ENCODE measurements around the gene THSD7B.

The THSD7B gene

DNA sequence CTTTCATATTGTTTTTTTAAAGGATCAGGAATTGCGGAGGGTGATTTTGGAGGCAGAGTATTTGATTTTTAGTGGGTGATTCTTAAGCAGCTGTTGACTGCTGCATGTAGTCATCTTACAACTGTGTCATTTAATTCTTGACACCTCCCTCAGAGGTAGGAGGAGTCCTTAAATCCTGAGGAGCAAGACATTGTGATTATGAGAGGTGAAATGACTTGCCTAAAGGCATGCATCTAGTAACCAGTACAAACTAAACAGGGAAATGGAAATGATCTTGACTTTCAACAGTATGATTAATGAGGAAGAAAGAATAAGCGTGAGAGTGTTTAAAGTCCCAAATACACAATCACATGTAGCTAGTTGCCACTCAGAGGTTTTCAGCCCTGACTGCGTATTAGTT, 440.7 kb downstream of the THSD7B start:
- DNase-seq = no peak

- no peak for DNase-seq
Measured at GRCh38 chr2:137207030-137207429, 441.7 kb downstream of the THSD7B start.

DNA sequence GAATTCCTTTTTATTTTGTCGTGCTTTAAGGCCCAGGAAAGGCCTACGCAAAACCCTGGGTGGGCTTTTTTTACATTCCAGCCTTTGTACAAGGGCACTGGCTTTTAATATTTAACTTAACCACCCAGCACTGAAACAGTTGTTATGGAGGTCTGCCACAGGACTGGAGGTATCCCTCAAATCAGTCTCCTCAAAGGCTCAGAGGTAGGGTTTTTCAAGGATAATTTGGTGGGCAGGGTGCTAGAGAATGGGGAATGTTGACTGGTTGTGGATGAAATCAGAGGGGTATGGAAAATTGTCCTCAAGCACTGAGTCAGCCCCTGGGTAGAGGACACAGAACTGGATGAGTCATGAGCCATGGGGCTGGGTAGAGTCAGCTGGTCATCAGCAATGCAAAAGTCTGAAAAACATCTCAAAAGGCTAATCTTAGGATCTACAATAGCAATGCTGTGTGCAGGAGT, 443.1 kb downstream of the THSD7B start:
- DNase-seq = no peak

DNA sequence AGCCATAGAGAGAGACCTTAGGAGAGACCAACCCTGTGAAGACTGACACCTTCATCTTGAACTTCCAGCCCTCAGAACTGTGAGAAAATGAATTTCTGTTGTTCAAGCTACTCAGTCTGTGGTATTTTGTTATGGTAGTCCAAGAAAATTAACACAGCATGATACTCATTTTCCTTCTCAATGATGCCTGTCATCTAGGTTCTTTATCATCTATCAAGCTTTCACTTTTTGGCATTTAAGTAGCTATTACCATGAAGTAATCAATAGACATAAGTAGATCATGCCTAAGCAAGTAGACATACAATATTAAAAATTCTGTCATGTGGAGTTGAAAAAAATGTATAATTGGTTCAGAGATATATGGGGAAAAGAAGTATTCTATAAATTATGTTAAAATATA, 444.7 kb downstream of the THSD7B start:
- DNase-seq = no peak

DNA sequence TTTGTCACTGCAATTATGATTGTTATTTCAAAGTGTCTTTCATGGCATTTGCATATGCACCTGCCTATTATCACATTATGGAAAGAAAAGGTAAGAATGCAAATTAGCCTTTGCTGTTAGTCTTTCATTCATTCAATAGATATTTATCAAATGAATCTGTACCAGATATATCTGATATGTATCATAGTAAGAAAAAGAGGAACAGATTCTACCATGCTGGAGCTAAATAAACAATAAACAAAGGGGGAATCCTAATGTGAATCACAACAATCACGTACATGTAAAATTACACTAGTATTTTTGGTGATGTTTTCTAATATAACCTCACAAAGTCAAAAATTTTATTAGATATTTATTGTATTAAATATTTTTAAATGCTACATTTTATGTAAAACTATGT, 446.4 kb downstream of the THSD7B start:
- no peak for DNase-seq

DNA sequence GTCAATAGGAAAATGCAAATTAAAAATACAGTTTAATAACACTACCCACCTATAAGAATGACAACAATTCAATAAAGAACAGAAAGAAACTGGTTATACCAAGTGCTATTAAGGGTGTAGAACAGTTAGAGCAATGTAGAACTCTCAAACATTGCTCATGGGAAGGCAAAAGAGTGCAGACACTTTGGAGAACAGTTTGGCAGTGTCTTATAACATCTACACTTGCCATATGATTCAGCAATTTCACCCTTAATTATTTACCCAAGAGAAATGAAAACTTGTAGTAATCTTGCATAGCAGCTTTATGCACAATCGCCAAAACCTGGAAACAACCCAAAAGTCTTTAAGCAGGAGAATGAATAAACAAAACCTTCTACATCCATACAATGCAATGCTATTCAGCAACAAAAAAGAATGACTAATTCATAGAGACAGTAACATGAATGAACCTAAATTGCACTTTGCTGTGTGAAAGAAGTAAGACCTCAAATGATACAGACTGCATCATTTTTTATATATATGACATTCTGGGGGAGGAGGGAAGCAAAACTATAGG, 455.2 kb downstream of the THSD7B start:
- no peak for DNase-seq

GRCh38 chr2:137221797-137222492, 456.6 kb downstream of the THSD7B start:
- no peak for DNase-seq

DNA sequence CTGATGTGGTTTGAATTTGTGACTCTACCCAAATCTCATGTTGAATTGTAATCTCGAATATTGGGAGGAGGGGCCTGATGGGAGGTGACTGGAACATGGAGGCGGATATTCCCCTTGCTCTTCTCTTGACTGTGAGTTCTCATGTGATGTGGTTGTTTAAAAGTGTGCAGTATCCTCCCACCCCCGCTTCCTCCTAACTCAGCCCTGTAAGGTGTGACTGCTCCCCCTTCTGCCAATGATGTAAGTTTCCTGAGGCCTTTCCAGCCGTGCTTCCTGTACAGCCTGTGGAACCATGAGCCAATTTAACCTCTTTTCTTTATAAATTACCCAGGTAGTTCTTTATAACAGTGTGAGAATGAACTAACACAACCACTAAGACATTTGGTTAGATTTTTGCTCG, 458.4 kb downstream of the THSD7B start:
- DNase-seq = no peak

DNA sequence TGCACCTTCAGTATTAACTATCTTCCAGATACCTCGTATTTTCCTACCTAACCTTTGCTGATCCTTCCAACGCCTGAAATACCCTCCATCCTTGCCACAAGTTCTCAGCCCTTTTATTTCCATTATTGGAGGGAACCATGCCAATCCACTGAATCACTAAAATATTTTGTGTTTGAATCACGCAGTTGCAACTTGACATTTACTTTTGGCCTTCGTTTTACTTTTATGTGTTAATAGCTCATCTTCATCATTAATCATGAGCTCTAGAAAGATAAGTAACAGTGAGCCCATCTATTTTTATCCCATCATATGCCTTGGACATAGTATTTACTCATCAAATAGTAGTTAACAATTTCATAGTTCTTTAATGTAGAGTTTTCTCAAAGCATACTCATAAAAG, 463.2 kb downstream of the THSD7B start:
- no peak for DNase-seq

- no peak for DNase-seq
Measured at GRCh38 chr2:137229834-137230233, 464.5 kb downstream of the THSD7B start.

GRCh38 chr2:137231628-137232027, 466.3 kb downstream of the THSD7B start:
- DNase-seq = no peak

DNA sequence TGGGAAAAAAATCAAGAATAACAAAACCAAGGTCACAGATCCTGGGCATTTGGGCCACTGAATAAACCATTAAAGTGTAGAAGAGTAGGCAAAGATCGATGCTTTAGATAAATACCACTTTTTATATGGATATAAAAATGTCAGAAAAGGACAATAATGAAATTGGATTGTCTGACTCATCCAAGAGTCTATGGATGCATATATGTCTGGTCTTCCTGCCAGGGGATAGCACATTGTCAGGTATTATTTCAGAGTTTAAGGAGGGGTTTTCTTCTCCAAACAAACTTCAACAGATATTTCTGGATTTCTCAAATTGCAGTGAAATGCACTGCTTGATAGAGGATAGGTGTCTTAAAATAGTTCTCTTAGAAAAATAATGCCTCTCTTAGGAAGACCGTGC, 466.7 kb downstream of the THSD7B start:
- DNase-seq = no peak

- no peak for DNase-seq
Measured at GRCh38 chr2:137233091-137233490, 467.7 kb downstream of the THSD7B start.

GRCh38 chr2:137237055-137237454, 471.7 kb downstream of the THSD7B start:
- no peak for DNase-seq

DNA sequence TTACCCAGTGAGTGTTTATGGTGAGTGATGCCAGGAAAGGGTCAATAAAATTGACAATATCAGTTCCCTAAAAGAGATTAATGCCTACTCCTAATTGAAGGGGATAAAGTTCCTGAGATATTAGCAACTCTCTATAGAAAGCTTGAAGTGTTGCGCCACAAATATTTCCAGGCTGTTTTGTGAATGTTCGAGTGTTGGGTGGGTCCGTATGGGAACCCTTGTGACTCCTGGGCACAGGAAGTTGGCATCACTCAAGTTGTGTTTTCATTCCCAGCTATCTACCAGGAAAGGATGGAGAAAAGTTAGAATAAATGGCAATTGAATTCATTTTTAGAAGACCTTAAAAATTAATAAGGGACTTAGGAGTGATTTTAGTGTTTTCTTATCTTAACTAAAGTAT, 472.7 kb downstream of the THSD7B start:
- DNase-seq = no peak

- DNase-seq = no peak
Measured at GRCh38 chr2:137249463-137250130, 484.3 kb downstream of the THSD7B start.

GRCh38 chr2:137250401-137250800, 485.1 kb downstream of the THSD7B start:
- DNase-seq = no peak

GRCh38 chr2:137251045-137251444, 485.7 kb downstream of the THSD7B start:
- no peak for DNase-seq

DNA sequence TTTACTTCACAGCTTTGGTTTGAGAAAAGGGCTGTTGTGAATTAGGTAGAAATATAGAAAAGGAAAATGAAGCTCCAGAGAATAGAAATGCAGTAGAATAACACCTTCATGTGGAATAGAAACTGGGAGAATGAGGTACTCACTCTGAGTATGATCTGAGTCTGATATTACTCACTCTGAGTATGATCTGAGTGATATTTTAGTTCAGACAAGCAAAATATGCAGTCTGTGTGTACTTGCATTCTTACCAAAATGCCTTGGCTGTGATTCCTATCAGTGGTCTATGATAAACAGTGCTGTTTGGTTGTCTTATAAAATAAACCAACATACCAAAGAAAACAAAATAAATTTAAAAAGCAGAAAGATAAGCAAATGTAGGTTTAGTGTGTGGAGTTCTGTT, 487.6 kb downstream of the THSD7B start:
- DNase-seq = no peak

DNA sequence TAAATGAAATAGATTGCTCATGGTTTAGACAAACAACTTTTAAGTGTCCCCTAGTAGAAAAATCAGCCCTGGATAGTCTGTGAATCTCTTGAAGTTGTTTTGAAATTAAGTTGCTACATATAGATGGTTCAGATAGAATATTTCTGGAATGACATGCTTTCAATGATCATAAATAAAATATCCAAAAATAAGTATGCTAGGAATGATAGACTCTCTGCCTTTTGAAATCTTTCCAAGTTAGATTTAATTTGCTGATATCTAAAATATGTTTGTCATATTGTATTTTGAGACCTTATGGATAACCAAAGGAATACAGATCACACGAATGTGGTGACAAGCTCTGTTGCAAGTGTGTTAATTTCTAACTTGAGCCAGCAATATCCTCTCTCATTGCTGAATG, 488.7 kb downstream of the THSD7B start:
- no peak for DNase-seq

GRCh38 chr2:137255345-137255744, 490.0 kb downstream of the THSD7B start:
- DNase-seq = no peak

- DNase-seq = no peak
Measured at GRCh38 chr2:137255990-137256389, 490.6 kb downstream of the THSD7B start.

GRCh38 chr2:137261881-137262585, 496.7 kb downstream of the THSD7B start:
- no peak for DNase-seq

- no peak for DNase-seq
Measured at GRCh38 chr2:137262594-137262993, 497.2 kb downstream of the THSD7B start.

Data from activated CD4-positive, alpha-beta T cell treated with anti-CD3 and anti-CD28 coated beads, Interleukin-2, Interleukin-6, amounts not matched to agents 100 ng/mL and 50 ng/mL, durations not matched to agents 16 hours and 8 hours (primary cell).